KOPT-K1 (cell line): ENCODE results near the gene COLEC11.

ENCODE experiments used
- H3K27ac ChIP-seq: fragments of 200-600 bp; sonication (generic); 2 replicates; pipeline ENCODE4 v1.5.1; 2016; ENCODE audit warnings: antibody characterized with exemption, mild to moderate bottlenecking, low read depth, low read length; ENCODE audit not compliant: poor library complexity, severe bottlenecking
- H3K36me3 ChIP-seq: fragments of 200-600 bp; sonication (generic); 2 replicates; pipeline ENCODE4 v1.5.1; 2017; ENCODE audit warnings: antibody characterized with exemption, mild to moderate bottlenecking, low read length, moderate library complexity; ENCODE audit not compliant: insufficient read depth
- H3K9me3 ChIP-seq: fragments of 200-600 bp; sonication (generic); 2 replicates; pipeline ENCODE4 v1.5.1; 2017; ENCODE audit warnings: antibody characterized with exemption, low read length, mild to moderate bottlenecking; ENCODE audit not compliant: insufficient read depth, poor library complexity, severe bottlenecking

COLEC11 gene

DNA sequence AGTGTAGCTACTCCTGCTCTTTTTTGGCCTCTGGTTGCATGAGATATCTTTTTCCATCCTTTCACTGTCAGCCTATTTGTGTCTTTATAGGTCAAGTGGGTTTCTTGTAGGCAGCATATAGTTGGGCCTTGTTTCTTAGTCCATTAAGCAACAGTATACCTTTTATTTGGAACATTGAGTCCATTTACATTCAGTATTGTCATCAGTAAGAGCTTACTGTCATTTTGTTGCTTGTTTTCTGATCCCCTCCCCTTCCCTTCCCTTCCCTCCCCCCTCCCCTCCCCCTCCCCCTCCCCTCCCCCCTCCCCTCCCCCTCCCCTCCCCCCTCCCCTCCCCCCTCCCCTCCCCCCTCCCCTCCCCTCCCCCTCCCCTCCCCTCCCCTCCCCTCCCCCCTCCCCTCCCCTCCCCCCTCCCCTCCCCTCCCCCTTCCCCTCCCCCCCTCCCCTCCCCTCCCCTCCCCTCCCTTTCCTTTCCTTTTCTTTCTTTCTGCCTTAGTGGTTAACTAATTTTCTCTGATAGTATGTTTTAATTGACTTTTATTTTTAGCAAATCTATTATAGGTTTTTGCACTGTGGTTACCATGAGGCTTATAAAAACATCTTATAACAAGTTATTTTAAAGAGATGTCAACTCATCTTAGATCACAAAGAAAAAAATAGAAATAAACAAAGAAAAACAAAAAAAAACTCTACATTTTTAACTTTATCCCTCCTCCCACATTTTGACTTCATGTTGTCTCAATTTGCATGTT lies 95.3 kb downstream of the COLEC11 start:
- Histone ChIP-seq H3K27ac (no peak overlapping the region), H3K36me3 (no peaks in the 10 kb centered on the region), H3K9me3 (peaks cover 6% of the 10 kb centered on the region)

GRCh38 chr2:3692375-3692774 lies 97.5 kb downstream of the COLEC11 start:
- Histone ChIP-seq H3K27ac (no peak overlapping the region), H3K9me3 (peaks cover 6% of the 10 kb centered on the region), H3K36me3 (no peaks in the 10 kb centered on the region)
